SK-N-SH treated with all-trans-retinoic acid at 6 μM for 48 hours (cell line): Measurements from ENCODE around the gene ZNF362.

ENCODE experiments used
- ARNTL ChIP-seq: fragments of 450-650 bp; formaldehyde crosslinking; IDR thresholded peaks from 2 replicates; pipeline ENCODE4 v1.5.0; 2020; ENCODE audit warnings: low read depth, mild to moderate bottlenecking, moderate library complexity, borderline replicate concordance
- BACH2 ChIP-seq: fragments of 250-450 bp; sonication (Bioruptor Pico); IDR thresholded peaks from 2 replicates; pipeline ENCODE4 v1.9.0; 2021; ENCODE audit warnings: mild to moderate bottlenecking, borderline replicate concordance
- CSDC2 ChIP-seq: fragments of 250-450 bp; sonication (Bioruptor Pico); IDR thresholded peaks from 2 replicates; pipeline ENCODE4 v1.5.0; 2020; ENCODE audit warnings: mild to moderate bottlenecking, moderate library complexity
- ESRRG ChIP-seq: fragments of 250-450 bp; sonication (Bioruptor Pico); IDR thresholded peaks from 2 replicates; pipeline ENCODE4 v1.6.1; 2021; ENCODE audit warnings: mild to moderate bottlenecking
- RARB ChIP-seq: fragments of 250-450 bp; sonication (Bioruptor Pico); IDR thresholded peaks from 2 replicates; pipeline ENCODE4 v1.8.0; 2021; ENCODE audit warnings: mild to moderate bottlenecking, moderate library complexity
- SNAI2 ChIP-seq: fragments of 250-450 bp; sonication (Bioruptor Pico); IDR thresholded peaks from 2 replicates; pipeline ENCODE4 v1.5.0; 2020; ENCODE audit warnings: mild to moderate bottlenecking, moderate library complexity
- ZFP3 ChIP-seq: fragments of 250-450 bp; sonication (Bioruptor Pico); IDR thresholded peaks from 2 replicates; pipeline ENCODE4 v1.5.0; 2020; ENCODE audit warnings: mild to moderate bottlenecking, moderate library complexity
- ZFP30 ChIP-seq: fragments of 450-650 bp; formaldehyde crosslinking; IDR thresholded peaks from 2 replicates; pipeline ENCODE4 v1.5.0; 2022; ENCODE audit warnings: mild to moderate bottlenecking, moderate library complexity
- ZNF8 ChIP-seq: fragments of 450-650 bp; formaldehyde crosslinking; IDR thresholded peaks from 2 replicates; pipeline ENCODE4 v1.5.0; 2020; ENCODE audit warnings: mild to moderate bottlenecking, moderate library complexity
- TF ChIP-seq, protein P1 (sequence below): fragments of 250-450 bp; sonication (Bioruptor Pico); IDR thresholded peaks from 2 replicates; pipeline ENCODE4 v1.8.0; 2020; ENCODE audit warnings: mild to moderate bottlenecking, moderate library complexity, borderline replicate concordance
- TF ChIP-seq, protein P2 (sequence below): fragments of 250-450 bp; sonication (Bioruptor Pico); IDR thresholded peaks from 2 replicates; pipeline ENCODE4 v1.8.0; 2021; ENCODE audit warnings: low read depth, mild to moderate bottlenecking, moderate library complexity, borderline replicate concordance
- TF ChIP-seq, protein P3 (sequence below): fragments of 250-450 bp; sonication (Bioruptor Pico); IDR thresholded peaks from 2 replicates; pipeline ENCODE4 v1.5.0; 2020; ENCODE audit warnings: mild to moderate bottlenecking, moderate library complexity

DNA sequence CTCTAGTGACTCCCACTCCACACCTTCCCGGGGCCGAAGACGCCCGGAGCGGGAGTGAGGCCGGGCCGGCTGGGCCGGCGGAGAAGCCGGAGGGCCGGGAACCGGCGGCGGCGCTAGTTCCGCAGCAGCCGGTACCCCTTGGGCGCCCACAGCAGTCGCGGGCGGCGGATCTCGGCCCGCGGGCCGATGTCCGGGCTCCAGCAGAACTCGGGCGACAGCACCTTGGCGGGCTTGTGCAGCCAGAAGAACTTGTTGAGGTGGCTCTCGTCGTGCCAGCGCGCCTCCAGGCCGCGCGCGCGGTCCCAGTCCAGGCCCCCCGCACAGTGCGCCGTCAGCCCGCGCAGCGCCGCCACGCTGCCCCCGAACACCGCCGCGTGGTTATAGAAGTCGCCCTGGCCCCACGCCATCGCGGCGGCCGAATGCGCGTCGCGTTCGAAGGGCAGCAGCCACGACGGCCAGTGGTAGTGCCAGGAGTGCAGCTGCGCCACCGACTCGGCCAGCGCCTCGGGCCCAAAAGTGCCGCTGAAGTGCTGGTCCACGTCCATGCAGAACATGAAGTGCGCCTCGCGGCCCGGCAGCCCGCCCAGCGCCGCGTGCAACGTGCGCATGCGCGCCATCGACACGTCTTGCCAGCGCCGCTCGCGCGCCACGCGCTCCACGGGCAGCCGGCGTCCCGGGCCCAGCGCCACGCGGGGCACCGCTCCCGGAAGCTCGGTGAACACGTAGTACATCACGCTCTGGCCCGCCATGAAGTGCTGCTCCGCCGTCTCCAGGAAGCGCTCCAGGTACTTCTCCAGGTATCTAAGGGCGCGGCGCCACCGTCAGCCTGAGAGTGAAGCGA lies 50.6 kb downstream of the ZNF362 start:
- no peak for TF ChIP-seq CSDC2 (CRISPR knock-in tag)
- TF ChIP-seq, protein P1, sequence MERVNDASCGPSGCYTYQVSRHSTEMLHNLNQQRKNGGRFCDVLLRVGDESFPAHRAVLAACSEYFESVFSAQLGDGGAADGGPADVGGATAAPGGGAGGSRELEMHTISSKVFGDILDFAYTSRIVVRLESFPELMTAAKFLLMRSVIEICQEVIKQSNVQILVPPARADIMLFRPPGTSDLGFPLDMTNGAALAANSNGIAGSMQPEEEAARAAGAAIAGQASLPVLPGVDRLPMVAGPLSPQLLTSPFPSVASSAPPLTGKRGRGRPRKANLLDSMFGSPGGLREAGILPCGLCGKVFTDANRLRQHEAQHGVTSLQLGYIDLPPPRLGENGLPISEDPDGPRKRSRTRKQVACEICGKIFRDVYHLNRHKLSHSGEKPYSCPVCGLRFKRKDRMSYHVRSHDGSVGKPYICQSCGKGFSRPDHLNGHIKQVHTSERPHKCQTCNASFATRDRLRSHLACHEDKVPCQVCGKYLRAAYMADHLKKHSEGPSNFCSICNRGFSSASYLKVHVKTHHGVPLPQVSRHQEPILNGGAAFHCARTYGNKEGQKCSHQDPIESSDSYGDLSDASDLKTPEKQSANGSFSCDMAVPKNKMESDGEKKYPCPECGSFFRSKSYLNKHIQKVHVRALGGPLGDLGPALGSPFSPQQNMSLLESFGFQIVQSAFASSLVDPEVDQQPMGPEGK = no peak
- TF ChIP-seq ARNTL (CRISPR knock-in tag) = no peak
- TF ChIP-seq ESRRG (CRISPR knock-in tag) = no peak
- TF ChIP-seq BACH2 (CRISPR knock-in tag) = no peak
- TF ChIP-seq ZFP3 = no peak
- TF ChIP-seq RARB = no peak
- no peak for TF ChIP-seq ZNF8 (CRISPR knock-in tag)
- TF ChIP-seq, protein P2, sequence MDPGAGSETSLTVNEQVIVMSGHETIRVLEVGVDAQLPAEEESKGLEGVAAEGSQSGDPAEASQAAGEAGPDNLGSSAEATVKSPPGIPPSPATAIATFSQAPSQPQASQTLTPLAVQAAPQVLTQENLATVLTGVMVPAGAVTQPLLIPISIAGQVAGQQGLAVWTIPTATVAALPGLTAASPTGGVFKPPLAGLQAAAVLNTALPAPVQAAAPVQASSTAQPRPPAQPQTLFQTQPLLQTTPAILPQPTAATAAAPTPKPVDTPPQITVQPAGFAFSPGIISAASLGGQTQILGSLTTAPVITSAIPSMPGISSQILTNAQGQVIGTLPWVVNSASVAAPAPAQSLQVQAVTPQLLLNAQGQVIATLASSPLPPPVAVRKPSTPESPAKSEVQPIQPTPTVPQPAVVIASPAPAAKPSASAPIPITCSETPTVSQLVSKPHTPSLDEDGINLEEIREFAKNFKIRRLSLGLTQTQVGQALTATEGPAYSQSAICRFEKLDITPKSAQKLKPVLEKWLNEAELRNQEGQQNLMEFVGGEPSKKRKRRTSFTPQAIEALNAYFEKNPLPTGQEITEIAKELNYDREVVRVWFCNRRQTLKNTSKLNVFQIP (CRISPR knock-in tag) = no peak
- TF ChIP-seq, protein P3, sequence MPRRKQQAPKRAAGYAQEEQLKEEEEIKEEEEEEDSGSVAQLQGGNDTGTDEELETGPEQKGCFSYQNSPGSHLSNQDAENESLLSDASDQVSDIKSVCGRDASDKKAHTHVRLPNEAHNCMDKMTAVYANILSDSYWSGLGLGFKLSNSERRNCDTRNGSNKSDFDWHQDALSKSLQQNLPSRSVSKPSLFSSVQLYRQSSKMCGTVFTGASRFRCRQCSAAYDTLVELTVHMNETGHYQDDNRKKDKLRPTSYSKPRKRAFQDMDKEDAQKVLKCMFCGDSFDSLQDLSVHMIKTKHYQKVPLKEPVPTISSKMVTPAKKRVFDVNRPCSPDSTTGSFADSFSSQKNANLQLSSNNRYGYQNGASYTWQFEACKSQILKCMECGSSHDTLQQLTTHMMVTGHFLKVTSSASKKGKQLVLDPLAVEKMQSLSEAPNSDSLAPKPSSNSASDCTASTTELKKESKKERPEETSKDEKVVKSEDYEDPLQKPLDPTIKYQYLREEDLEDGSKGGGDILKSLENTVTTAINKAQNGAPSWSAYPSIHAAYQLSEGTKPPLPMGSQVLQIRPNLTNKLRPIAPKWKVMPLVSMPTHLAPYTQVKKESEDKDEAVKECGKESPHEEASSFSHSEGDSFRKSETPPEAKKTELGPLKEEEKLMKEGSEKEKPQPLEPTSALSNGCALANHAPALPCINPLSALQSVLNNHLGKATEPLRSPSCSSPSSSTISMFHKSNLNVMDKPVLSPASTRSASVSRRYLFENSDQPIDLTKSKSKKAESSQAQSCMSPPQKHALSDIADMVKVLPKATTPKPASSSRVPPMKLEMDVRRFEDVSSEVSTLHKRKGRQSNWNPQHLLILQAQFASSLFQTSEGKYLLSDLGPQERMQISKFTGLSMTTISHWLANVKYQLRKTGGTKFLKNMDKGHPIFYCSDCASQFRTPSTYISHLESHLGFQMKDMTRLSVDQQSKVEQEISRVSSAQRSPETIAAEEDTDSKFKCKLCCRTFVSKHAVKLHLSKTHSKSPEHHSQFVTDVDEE (CRISPR knock-in tag) = no peak
- no peak for TF ChIP-seq ZFP30 (CRISPR knock-in tag)
- no peak for TF ChIP-seq SNAI2 (CRISPR knock-in tag)
